Measurements from ENCODE around the gene ALPI.
A peak's percentile ranks its signal among the peaks of the same experiment; 100 is the strongest.
"Not testable (repeated sequence)": the region's sequence is repeated elsewhere in the genome, so short reads cannot be mapped to it uniquely, and the experiment has no call there.

ALPI gene

GRCh38 chr2:232441147-232441651 lies 14.8 kb upstream of the ALPI start:
- no peak for DNase-seq

GRCh38 chr2:232441922-232442321 lies 14.0 kb upstream of the ALPI start:
- DNase-seq: not testable (repeated sequence)

- DNase-seq: not testable (repeated sequence)
These were observed 13.5 kb upstream of the ALPI start for GRCh38 chr2:232442431-232442830.

- not testable (repeated sequence) for DNase-seq
These were observed 12.9 kb upstream of the ALPI start for GRCh38 chr2:232443047-232443446.

- not testable (repeated sequence) for DNase-seq
These were observed 12.1 kb upstream of the ALPI start for GRCh38 chr2:232443669-232444408.

- DNase-seq: peak in 8 of 56 donors; percentile 4 to 36 (median 9)
These were observed 11.4 kb upstream of the ALPI start for GRCh38 chr2:232444409-232445148.

GRCh38 chr2:232445149-232445885 lies 10.6 kb upstream of the ALPI start:
- DNase-seq: not testable (repeated sequence)

GRCh38 chr2:232446266-232446777 lies 9.6 kb upstream of the ALPI start:
- DNase-seq: not testable (repeated sequence)

- no peak for DNase-seq
These were observed 8.8 kb upstream of the ALPI start for GRCh38 chr2:232447091-232447620.

- DNase-seq: peak in 23 of 56 donors; percentile 19 to 80 (median 40)
These were observed 8.2 kb upstream of the ALPI start for GRCh38 chr2:232447638-232448303.

- peak in 7 of 56 donors; percentile 30 to 70 (median 55) for DNase-seq
These were observed 7.7 kb upstream of the ALPI start for GRCh38 chr2:232448304-232448690.

- DNase-seq: no peak
These were observed 6.0 kb upstream of the ALPI start for GRCh38 chr2:232449964-232450363.

- not testable (repeated sequence) for DNase-seq
These were observed 4.3 kb upstream of the ALPI start for GRCh38 chr2:232451645-232452044.

GRCh38 chr2:232454630-232455029 lies 1.3 kb upstream of the ALPI start:
- no peak for DNase-seq

- DNase-seq: no peak
These were observed 555 bp downstream of the ALPI start for GRCh38 chr2:232456296-232457120.

- no peak for DNase-seq
These were observed 1.4 kb downstream of the ALPI start for GRCh38 chr2:232457121-232458011.

GRCh38 chr2:232458051-232458660 lies 2.2 kb downstream of the ALPI start:
- no peak for DNase-seq
